Stimulated activated naive CD8-positive, alpha-beta T cell treated with anti-CD3 and anti-CD28 coated beads, Interleukin-15, Interleukin-2, amounts not matched to agents 100 ng/mL and 50 ng/mL, for 24 hours (primary cell): ENCODE data around the gene GALNT10.
A peak's percentile ranks its signal among the peaks of the same experiment; 100 is the strongest.

ENCODE experiments used
- H3K27ac Mint-ChIP-seq: one replicate; pipeline ENCODE4 v1.8.0; 2021; ENCODE audit warnings: mild to moderate bottlenecking, mixed read lengths
- H3K27me3 Mint-ChIP-seq: one replicate; pipeline ENCODE4 v1.8.0; 2021; ENCODE audit warnings: mixed read lengths
- H3K36me3 Mint-ChIP-seq: one replicate; pipeline ENCODE4 v1.8.0; 2021; ENCODE audit warnings: low read depth, mixed read lengths
- H3K4me1 Mint-ChIP-seq: one replicate; pipeline ENCODE4 v1.8.0; 2021; ENCODE audit warnings: low read depth, mixed read lengths
- H3K4me3 Mint-ChIP-seq: one replicate; pipeline ENCODE4 v1.8.0; 2021; ENCODE audit warnings: mild to moderate bottlenecking, mixed read lengths
- H3K9me3 Mint-ChIP-seq: one replicate; pipeline ENCODE4 v1.8.0; 2021; ENCODE audit warnings: mixed read lengths

The GALNT10 gene

GRCh38 chr5:154194345-154195329 lies 4.1 kb downstream of the GALNT10 start:
- peaks cover 36% of the 10 kb centered on the region for H3K36me3 Mint-ChIP-seq
- peaks cover 63% of the 10 kb centered on the region for H3K4me1 Mint-ChIP-seq
- no peak overlapping the region for H3K27ac Mint-ChIP-seq
- no peak overlapping the region for H3K4me3 Mint-ChIP-seq
- H3K9me3 Mint-ChIP-seq: no peaks in the 10 kb centered on the region
- no peaks in the 10 kb centered on the region for H3K27me3 Mint-ChIP-seq

- peaks cover 74% of the 10 kb centered on the region for H3K4me1 Mint-ChIP-seq
- no peak overlapping the region for H3K27ac Mint-ChIP-seq
- H3K36me3 Mint-ChIP-seq: peaks cover 37% of the 10 kb centered on the region
- H3K9me3 Mint-ChIP-seq: no peaks in the 10 kb centered on the region
- H3K27me3 Mint-ChIP-seq: no peaks in the 10 kb centered on the region
- H3K4me3 Mint-ChIP-seq: no peak overlapping the region
Measured at GRCh38 chr5:154196281-154196680, 5.7 kb downstream of the GALNT10 start.

GRCh38 chr5:154196955-154197652 lies 6.6 kb downstream of the GALNT10 start:
- peaks cover 74% of the 10 kb centered on the region for H3K4me1 Mint-ChIP-seq
- H3K27me3 Mint-ChIP-seq: no peaks in the 10 kb centered on the region
- H3K9me3 Mint-ChIP-seq: no peaks in the 10 kb centered on the region
- H3K36me3 Mint-ChIP-seq: peaks cover 37% of the 10 kb centered on the region
- peak overlapping the region; percentile 61 for H3K27ac Mint-ChIP-seq
- peak overlapping the region; percentile 43 for H3K4me3 Mint-ChIP-seq

GRCh38 chr5:154197801-154198491 lies 7.4 kb downstream of the GALNT10 start:
- Mint-ChIP-seq H3K27ac (peak overlapping the region; percentile 87), H3K27me3 (no peaks in the 10 kb centered on the region), H3K9me3 (no peaks in the 10 kb centered on the region), H3K36me3 (peaks cover 37% of the 10 kb centered on the region), H3K4me3 (peak overlapping the region; percentile 56), H3K4me1 (peaks cover 74% of the 10 kb centered on the region)

- Mint-ChIP-seq H3K9me3 (no peaks in the 10 kb centered on the region), H3K4me3 (peak overlapping the region; percentile 56), H3K36me3 (peaks cover 36% of the 10 kb centered on the region), H3K4me1 (peaks cover 74% of the 10 kb centered on the region), H3K27ac (peak overlapping the region; percentile 87), H3K27me3 (no peaks in the 10 kb centered on the region)
Measured at GRCh38 chr5:154198611-154199230, 8.2 kb downstream of the GALNT10 start.

GRCh38 chr5:154199263-154199662 lies 8.7 kb downstream of the GALNT10 start:
- no peak overlapping the region for H3K4me3 Mint-ChIP-seq
- H3K9me3 Mint-ChIP-seq: no peaks in the 10 kb centered on the region
- H3K4me1 Mint-ChIP-seq: peaks cover 75% of the 10 kb centered on the region
- peaks cover 36% of the 10 kb centered on the region for H3K36me3 Mint-ChIP-seq
- peak overlapping the region; percentile 13 for H3K27ac Mint-ChIP-seq
- H3K27me3 Mint-ChIP-seq: no peaks in the 10 kb centered on the region

- H3K27ac Mint-ChIP-seq: no peak overlapping the region
- no peaks in the 10 kb centered on the region for H3K9me3 Mint-ChIP-seq
- no peak overlapping the region for H3K4me3 Mint-ChIP-seq
- H3K36me3 Mint-ChIP-seq: peaks cover 36% of the 10 kb centered on the region
- H3K27me3 Mint-ChIP-seq: no peaks in the 10 kb centered on the region
- H3K4me1 Mint-ChIP-seq: peaks cover 78% of the 10 kb centered on the region
Measured at GRCh38 chr5:154199671-154200220, 9.2 kb downstream of the GALNT10 start.

GRCh38 chr5:154200221-154200620 lies 9.7 kb downstream of the GALNT10 start:
- Mint-ChIP-seq H3K4me1 (peaks cover 81% of the 10 kb centered on the region), H3K9me3 (no peaks in the 10 kb centered on the region), H3K27ac (no peak overlapping the region), H3K4me3 (no peak overlapping the region), H3K36me3 (peaks cover 37% of the 10 kb centered on the region), H3K27me3 (no peaks in the 10 kb centered on the region)

GRCh38 chr5:154201108-154201769 lies 10.7 kb downstream of the GALNT10 start:
- Mint-ChIP-seq H3K4me3 (no peak overlapping the region), H3K27me3 (no peaks in the 10 kb centered on the region), H3K4me1 (peaks cover 91% of the 10 kb centered on the region), H3K36me3 (peaks cover 31% of the 10 kb centered on the region), H3K27ac (no peak overlapping the region), H3K9me3 (no peaks in the 10 kb centered on the region)

GRCh38 chr5:154202379-154203260 lies 12.1 kb downstream of the GALNT10 start:
- Mint-ChIP-seq H3K27ac (peak overlapping the region; percentile 88), H3K27me3 (no peaks in the 10 kb centered on the region), H3K36me3 (peaks cover 28% of the 10 kb centered on the region), H3K4me3 (peak overlapping the region; percentile 74), H3K4me1 (peaks cover 82% of the 10 kb centered on the region), H3K9me3 (no peaks in the 10 kb centered on the region)

- Mint-ChIP-seq H3K4me3 (no peak overlapping the region), H3K27me3 (no peaks in the 10 kb centered on the region), H3K36me3 (peaks cover 29% of the 10 kb centered on the region), H3K27ac (no peak overlapping the region), H3K4me1 (peaks cover 68% of the 10 kb centered on the region), H3K9me3 (no peaks in the 10 kb centered on the region)
Measured at GRCh38 chr5:154203798-154204578, 13.5 kb downstream of the GALNT10 start.

- Mint-ChIP-seq H3K27me3 (no peaks in the 10 kb centered on the region), H3K27ac (no peak overlapping the region), H3K4me3 (no peak overlapping the region), H3K9me3 (no peaks in the 10 kb centered on the region), H3K4me1 (peaks cover 52% of the 10 kb centered on the region), H3K36me3 (peaks cover 23% of the 10 kb centered on the region)
Measured at GRCh38 chr5:154205441-154206117, 15.0 kb downstream of the GALNT10 start.
